ENCODE data around the gene CERCAM.

- TF ChIP-seq POLR2A (IDR thresholded peaks at IDR 0.05) (no peak), CTCF (IDR thresholded peaks at IDR 0.05) (no peak)
Measured at GRCh38 chr9:128442150-128442549, 21.5 kb downstream of the CERCAM start.
